ENCODE data around the gene SPIN3. TPM values are rescaled to one million over a fixed set of nuclear protein-coding genes. Genes with fewer than 3 reads are reported as not detected.
"Not testable (repeated sequence)": the region's sequence is repeated elsewhere in the genome, so short reads cannot be mapped to it uniquely, and the experiment has no call there.

SPIN3 gene
- total RNA-seq = 9.3 to 9.9 TPM (median 9.7 TPM) in 3 replicates
- long read RNA-seq, full-length matches to known transcripts = 12 of 16 reads
- long read RNA-seq, partial matches to known transcripts = 2 of 16 reads
- long read RNA-seq, other reads (novel, unspliced or antisense) = 2 of 16 reads

- H3K4me3 Mint-ChIP-seq (ENCODE audit: unreplicated experiment) = peak within 1 kb of the TSS; percentile 91
- peaks cover 29% of the 10 kb centered on the region for H3K9me3 Mint-ChIP-seq (ENCODE audit: low read depth)
- H3K4me1 Mint-ChIP-seq (ENCODE audit: low read depth) = peaks cover 19% of the 10 kb centered on the region
- DNase-seq (ENCODE audit: low spot score) = peak; percentile 93
- peak within 1 kb of the TSS; percentile 93 for H3K27ac Mint-ChIP-seq (ENCODE audit: unreplicated experiment)
- peaks cover 5% of the 10 kb centered on the region for H3K36me3 Mint-ChIP-seq (ENCODE audit: low read depth)
- no peaks in the 10 kb centered on the region for H3K27me3 Mint-ChIP-seq (ENCODE audit: low read depth)
- TF ChIP-seq, protein P1, sequence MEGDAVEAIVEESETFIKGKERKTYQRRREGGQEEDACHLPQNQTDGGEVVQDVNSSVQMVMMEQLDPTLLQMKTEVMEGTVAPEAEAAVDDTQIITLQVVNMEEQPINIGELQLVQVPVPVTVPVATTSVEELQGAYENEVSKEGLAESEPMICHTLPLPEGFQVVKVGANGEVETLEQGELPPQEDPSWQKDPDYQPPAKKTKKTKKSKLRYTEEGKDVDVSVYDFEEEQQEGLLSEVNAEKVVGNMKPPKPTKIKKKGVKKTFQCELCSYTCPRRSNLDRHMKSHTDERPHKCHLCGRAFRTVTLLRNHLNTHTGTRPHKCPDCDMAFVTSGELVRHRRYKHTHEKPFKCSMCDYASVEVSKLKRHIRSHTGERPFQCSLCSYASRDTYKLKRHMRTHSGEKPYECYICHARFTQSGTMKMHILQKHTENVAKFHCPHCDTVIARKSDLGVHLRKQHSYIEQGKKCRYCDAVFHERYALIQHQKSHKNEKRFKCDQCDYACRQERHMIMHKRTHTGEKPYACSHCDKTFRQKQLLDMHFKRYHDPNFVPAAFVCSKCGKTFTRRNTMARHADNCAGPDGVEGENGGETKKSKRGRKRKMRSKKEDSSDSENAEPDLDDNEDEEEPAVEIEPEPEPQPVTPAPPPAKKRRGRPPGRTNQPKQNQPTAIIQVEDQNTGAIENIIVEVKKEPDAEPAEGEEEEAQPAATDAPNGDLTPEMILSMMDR (IDR thresholded peaks at IDR 0.05) = no peak
These were observed at the start of gene SPIN3 for GRCh38 chrX:56995271-56995994. Gene SPIN3 (minus strand): TSS chrX:56995541. CDS start chrX:56994947, 594 bp downstream.

DNA sequence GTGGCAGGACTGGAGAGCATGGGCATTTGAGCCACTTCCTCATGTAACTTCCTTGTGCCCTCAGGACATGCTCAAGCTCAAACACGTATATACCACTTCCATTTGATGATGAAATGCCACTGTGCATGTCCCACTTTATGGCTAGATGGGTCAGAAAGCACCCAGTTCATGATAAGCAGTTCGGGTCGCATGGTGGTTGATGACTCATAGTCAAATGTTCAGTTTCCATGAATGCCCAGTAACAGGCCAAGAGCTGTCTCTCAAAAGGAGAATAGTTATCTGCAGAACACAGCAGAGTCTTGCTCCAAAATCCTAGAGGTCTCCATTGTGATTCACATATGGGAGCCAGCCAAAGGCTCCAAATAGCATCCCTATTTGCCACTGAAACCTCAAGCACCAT is 48.9 kb upstream of the SPIN3 start:
- no peak for DNase-seq (ENCODE audit: low spot score)
- TF ChIP-seq, protein P1 (IDR thresholded peaks at IDR 0.05) = no peak
- H3K36me3 Mint-ChIP-seq (ENCODE audit: low read depth) = no peaks in the 10 kb centered on the region

GRCh38 chrX:57037265-57037664 is 41.9 kb upstream of the SPIN3 start:
- H3K27me3 Mint-ChIP-seq (ENCODE audit: low read depth); H3K4me3 Mint-ChIP-seq (ENCODE audit: unreplicated experiment); DNase-seq (ENCODE audit: low spot score); H3K36me3 Mint-ChIP-seq (ENCODE audit: low read depth); H3K27ac Mint-ChIP-seq (ENCODE audit: unreplicated experiment); H3K4me1 Mint-ChIP-seq (ENCODE audit: low read depth): not testable (repeated sequence)
- peaks cover 47% of the 10 kb centered on the region for H3K9me3 Mint-ChIP-seq (ENCODE audit: low read depth)

More for the DNA sequence above, 48.9 kb upstream of the SPIN3 start:
- no peaks in the 10 kb centered on the region for H3K27me3 Mint-ChIP-seq (ENCODE audit: low read depth)
- no peaks in the 10 kb centered on the region for H3K4me1 Mint-ChIP-seq (ENCODE audit: low read depth)
- H3K4me3 Mint-ChIP-seq (ENCODE audit: unreplicated experiment) = no peak overlapping the region
- H3K27ac Mint-ChIP-seq (ENCODE audit: unreplicated experiment) = no peak overlapping the region
- peaks cover 32% of the 10 kb centered on the region for H3K9me3 Mint-ChIP-seq (ENCODE audit: low read depth)

DNA sequence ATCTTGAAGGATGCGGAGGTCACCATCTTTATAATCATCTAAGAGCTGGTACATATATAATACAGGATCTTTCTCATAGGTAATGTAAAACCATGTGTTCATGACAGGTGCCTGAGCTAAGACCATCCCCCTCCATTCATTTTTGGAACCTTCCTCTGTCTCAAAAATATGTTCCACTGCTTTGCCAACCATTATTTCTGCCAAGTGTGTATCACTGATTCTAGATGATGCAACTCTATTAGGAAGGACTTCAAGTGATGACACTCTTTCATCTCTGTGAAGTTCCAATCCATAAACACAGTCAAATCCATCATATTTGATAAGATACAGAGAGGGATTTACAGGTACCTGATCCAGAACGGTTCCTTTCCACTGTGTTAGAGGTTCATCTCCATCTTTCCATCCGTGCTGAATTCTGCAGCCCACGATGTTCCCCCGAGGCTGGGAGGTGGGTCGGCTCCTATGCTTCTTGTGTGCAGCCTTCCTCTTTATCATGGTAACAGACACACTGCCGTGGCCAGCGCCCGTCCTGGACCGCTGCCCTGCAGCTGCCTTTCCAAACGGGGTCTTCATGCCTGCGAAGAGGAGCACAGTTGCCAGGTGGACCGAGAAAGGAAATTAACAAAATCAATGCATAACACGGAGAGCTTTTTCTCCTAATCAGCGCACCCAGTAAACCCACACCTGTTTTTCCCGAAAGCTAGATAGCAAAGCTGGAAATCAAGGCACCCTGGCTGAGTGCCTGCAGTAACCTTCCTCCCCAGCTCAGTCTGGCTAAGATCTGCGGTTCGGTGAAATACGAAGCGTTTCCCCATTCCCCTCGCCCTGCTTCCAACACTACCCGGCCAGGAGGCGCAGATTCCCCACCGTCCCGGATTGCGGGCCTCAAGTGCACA is 718 bp downstream of the SPIN3 start:
- Mint-ChIP-seq H3K4me1 (ENCODE audit: low read depth) (peaks cover 19% of the 10 kb centered on the region), H3K27me3 (ENCODE audit: low read depth) (no peaks in the 10 kb centered on the region), H3K9me3 (ENCODE audit: low read depth) (peaks cover 29% of the 10 kb centered on the region), H3K36me3 (ENCODE audit: low read depth) (peaks cover 5% of the 10 kb centered on the region), H3K4me3 (ENCODE audit: unreplicated experiment) (peak overlapping the region; percentile 91), H3K27ac (ENCODE audit: unreplicated experiment) (peak overlapping the region; percentile 77)
- no peak for DNase-seq (ENCODE audit: low spot score)
- TF ChIP-seq, protein P1 (IDR thresholded peaks at IDR 0.05) = no peak

DNA sequence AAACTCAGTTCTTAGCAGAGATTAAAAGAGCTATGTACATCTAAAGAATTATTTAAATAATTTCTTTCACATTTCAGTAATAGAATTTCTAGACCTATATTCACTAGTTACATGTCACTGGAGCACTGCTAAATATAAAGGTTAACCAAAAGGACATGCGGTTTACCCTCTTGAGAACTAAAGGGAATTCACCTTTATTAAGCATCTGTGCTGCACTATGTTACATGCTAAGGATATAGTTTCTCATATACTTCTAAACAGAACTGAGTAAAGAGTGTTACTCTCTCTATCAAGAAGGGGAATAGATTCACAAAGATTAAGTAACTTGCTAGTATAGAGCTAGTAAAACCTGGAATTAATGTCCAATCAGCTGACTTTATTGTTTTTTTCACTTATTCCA is 7.6 kb downstream of the SPIN3 start:
- Mint-ChIP-seq H3K27ac (ENCODE audit: unreplicated experiment) (no peak overlapping the region), H3K27me3 (ENCODE audit: low read depth) (no peaks in the 10 kb centered on the region), H3K4me3 (ENCODE audit: unreplicated experiment) (no peak overlapping the region), H3K36me3 (ENCODE audit: low read depth) (peaks cover 15% of the 10 kb centered on the region), H3K4me1 (ENCODE audit: low read depth) (no peaks in the 10 kb centered on the region), H3K9me3 (ENCODE audit: low read depth) (peaks cover 17% of the 10 kb centered on the region)
- no peak for DNase-seq (ENCODE audit: low spot score)
- TF ChIP-seq, protein P1 (IDR thresholded peaks at IDR 0.05) = no peak
